ENCODE data around the gene SLC4A4.

DNA sequence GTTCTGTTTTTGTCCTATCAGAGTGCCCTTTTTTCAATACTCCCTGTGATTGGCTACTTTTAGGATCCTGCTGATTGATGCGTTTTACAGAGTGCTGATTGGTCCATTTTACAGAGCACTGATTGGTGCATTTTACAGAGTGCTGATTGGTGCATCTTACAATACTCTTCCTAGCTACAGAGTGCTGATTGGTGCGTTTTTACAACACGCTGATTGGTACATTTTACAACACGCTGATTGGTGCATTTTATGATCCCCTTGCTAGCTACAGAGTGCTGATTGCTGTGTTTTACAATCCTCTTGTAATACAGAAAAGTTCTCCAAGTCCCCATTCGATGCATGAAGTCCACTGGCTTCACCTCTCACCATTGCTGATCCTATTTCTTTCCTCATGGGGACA lies 268.3 kb downstream of the SLC4A4 start:
- TF ChIP-seq BHLHE40 (IDR thresholded peaks at IDR 0.05; ENCODE audit: borderline replicate concordance) (no peak), TARDBP (IDR thresholded peaks at IDR 0.05) (no peak), ARNT (IDR thresholded peaks at IDR 0.05) (no peak), SP1 (IDR thresholded peaks at IDR 0.05) (no peak)

Measured in HEK293T (cell line).